Left forelimb (tissue), 1 donor: ENCODE results near the gene AQP12B.
A peak's percentile ranks its signal among the peaks of the same experiment; 100 is the strongest.

Experiments
- DNase-seq: peaks from one replicate; pipeline ENCODE4 v3.0.0-alpha.2; 2018; ENCODE audit warnings: low spot score

The AQP12B gene

DNA sequence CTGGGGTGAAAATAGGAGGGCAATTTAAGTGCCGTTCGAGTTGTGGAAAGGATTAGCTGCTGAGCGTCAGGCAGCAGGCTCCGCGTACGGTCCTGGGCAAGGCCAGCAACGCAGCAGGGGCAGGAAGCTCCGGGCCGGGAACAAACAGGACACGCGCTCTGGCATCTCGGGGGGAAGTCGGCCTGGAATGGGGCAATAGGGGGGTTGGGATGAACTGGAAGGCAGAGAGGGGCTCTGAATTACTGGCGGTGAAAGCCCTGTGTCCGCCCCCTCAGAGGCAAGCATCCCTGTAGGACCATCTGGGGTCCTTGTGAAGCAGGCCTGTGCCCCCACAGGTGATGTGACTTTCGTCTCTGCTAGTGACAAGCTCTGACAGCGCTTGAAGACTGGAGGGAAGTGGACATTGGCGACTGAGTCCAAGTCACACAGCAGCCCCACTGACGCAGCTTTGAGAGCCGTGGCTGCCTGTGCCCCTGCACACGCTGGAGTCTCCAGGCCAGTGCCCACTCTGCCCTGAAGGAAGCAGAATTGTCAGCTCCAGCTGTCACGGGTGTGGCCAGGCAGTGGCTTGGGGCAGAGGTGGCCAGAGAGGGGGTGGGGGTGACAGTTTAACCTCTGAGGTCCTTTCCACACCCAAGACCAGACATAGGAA is 35.1 kb downstream of the AQP12B start:
- DNase-seq, result no peak

DNA sequence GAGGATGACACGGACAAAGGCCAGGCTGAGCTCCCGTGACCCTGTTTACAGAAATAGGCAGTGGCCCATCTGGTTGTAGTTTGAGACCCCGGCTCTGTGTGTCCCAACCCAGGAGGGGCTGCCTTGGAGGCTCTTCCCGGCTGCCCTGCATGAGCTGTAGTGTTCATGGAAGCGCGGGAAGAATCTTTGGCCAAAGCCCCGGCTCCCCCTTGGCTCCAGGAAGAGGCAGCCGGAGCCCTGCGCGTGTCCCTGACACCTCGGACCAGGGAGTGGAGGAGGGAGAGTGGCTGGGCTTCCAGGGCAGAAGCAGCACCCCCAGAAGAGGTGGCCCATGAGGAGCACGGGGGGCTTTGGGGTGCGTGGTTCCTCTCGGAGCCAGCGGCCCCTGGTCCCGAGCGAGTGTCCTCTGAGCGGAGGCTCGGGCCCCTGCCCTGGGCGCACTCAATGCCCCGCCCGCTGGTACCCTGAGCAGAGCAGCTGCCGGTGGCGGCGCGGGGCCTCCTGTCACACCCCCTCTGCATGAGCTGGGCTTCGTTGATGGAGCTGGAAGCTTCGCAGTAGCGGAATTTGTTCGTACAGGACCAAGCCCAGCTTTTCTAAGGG is 35.7 kb downstream of the AQP12B start:
- DNase-seq, result no peak

DNA sequence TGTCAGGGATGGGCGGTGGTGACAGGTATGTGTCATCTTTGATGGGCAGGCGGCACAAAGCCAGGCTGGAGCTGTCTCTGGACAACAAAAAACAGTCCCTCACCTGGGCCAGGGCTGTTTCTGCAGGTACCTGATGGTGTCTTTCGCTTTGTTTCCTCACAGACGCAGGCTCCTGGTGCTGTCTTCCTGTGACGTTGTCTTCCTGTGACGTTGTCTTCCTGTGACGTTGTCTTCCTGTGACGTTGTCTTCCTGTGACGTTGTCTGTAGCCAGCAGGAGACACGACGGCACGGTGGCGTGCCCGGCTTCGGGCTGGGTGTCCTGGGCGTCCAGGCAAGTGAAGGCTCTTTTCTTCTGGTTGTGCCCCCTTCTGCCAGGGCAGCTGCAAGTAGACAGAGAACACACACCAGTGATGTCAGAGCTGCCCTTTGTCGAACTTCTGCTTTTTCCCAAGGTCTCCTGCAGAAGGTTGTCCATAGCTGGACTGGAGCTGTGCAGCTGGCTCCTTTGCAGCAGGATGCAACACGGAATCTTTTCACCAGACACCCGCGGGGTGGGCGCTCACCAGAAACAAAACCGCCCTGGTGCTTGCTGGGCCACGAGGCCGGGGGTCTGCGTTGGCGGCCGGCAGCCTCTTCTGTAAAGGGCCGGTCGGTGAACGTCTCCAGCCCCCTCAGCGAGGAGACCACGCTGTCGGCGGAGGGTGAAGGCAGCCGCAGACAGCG is 36.3 kb downstream of the AQP12B start:
- DNase-seq, result peak; percentile 67

DNA sequence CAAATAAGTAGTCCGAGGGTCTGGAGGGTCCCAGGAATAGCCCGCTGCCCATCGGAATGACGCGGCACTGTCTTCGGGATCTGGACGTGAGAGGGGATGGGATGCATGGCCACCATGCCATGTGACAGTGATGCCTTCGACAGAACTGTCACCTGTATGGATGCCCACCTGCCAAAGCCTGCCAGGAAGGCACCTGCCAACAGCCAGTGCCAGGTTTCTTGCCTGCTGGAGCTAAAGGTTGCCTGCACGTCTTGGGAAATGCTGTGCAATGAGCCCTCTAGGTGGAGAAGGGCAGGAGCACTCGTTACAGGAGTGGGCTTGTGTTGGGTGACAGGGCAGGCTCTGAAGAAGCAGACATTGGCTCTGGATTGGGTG is 36.9 kb downstream of the AQP12B start:
- peak; percentile 53 for DNase-seq

DNA sequence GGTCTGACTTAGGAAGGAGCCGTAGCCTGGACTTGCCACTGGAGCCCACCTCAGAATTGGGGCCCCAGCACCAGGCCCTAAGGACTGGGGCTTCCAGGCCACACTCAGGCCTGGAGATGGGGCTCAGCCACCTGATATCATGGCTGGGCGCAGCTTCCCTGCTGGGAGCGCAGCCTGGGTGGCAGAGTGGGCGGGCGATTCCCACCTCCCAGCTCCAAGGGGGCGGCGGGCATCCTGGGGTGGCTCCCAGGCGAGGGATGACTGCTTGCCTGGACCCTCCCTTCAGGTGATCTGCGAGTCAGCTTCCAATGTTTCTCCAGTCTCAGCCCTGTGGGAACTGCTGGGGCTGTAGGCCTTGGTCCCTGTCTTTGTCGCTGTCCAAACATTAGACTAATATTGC is 37.3 kb downstream of the AQP12B start:
- DNase-seq, result peak; percentile 44

DNA sequence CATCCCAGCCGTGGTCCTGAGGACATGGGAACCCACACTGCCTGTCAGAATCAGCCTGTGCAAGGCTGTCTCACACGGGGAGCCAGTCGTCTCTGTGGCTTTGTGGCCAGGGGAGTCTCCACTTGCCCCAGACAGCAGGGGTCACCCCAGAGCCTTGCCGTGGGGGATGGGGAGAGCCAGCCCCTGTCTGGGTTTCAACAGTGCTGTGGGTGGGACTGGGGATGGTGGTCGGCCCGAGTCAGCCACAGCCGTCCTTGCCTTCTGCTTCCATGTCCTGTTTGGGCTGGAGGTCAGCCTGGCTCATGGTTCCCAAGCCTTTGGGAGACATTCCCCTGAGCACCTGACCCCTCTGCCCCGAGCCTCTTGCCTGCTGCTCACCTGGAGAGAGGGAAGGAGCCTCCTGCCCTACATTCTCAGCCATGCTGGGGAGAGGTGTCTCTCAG is 37.8 kb downstream of the AQP12B start:
- peak; percentile 59 for DNase-seq

DNA sequence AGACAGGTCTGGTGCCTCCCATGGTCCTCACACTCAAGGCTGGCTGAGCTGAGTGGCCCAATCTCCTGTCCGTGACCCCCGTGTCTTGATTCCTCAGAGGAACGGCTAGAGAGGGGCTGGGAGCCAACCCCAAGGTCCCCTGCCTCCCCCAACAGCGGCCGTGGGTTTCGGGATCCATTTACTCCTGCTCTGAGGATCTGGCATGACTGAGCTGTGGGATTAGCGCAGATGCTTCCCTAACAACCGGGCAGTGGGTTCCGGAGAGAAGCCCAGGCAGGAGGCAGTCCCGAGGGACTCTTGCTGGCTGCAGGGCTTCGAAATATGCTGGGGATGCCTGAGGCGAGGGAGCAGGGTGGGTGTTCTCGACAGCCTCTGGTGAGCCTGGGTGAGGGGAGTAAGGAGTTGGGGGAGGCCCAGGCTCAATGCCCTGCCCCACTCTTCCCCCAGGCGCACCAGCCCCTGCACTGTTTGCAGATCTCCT is 38.5 kb downstream of the AQP12B start:
- peak; percentile 40 for DNase-seq

DNA sequence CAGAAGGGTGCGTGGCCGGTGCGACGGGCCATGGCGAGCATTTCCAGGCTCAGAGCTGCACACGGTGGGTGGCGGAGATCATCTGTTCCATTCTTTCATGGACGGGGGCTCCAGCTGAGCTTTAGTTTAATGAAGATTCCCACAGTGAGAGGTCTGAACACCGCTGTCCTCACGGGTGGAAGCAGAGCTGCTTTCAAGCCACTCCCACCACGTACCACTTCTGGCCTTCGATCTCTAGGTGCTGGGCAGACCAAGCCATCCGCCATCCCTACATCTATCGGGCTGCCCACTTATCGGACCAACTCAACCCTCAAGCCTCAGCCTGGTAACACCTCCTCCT is 38.9 kb downstream of the AQP12B start:
- no peak for DNase-seq

DNA sequence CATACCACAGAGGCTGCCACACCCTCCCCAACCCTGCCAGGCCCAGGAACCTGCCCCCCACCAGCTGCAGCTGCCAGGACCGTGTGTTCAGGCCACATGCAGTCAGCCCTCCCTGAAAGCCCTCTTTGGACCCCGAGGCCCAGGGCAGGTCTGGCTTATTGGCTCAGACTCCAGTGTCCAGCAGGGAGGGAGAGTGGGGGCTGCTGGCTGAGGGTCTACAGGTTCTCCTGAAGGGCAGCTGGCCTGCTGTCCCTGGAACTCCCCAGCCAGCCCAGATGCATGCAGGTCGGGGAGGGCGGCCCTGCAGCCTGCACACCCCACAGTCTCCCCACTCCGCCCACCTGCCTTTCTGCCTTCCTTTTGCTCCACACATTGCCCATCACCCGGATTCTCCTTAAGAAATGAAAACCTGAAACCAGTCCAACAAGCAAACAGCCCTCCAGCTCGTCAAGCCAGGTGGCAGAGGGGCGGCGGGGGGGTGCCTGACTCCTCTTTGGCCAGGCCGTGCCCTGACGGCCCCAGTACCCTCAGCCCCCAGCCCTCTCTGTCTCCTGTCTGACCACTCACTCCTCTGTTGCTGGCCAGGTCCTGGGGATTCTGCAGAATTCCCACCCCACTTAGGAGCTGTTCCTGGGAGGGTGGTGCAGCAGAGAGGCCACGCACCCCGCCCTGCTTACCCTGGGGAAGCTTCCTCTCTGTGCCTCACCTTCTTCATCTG is 39.4 kb downstream of the AQP12B start:
- DNase-seq, result no peak

DNA sequence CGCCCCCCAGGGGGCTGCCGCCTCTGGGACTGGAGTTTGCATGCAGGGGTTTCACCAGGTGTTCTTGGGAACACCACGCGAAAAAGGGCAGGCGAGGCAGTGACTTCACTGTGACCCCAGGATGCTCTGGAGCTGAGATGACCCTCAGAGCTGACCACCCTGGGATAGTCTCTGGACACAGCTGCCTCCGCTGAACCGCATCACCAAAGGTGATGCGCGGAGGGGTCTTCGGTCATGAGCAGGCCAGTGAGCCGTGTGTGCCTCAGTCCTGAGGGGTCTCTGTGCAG is 39.9 kb downstream of the AQP12B start:
- no peak for DNase-seq

DNA sequence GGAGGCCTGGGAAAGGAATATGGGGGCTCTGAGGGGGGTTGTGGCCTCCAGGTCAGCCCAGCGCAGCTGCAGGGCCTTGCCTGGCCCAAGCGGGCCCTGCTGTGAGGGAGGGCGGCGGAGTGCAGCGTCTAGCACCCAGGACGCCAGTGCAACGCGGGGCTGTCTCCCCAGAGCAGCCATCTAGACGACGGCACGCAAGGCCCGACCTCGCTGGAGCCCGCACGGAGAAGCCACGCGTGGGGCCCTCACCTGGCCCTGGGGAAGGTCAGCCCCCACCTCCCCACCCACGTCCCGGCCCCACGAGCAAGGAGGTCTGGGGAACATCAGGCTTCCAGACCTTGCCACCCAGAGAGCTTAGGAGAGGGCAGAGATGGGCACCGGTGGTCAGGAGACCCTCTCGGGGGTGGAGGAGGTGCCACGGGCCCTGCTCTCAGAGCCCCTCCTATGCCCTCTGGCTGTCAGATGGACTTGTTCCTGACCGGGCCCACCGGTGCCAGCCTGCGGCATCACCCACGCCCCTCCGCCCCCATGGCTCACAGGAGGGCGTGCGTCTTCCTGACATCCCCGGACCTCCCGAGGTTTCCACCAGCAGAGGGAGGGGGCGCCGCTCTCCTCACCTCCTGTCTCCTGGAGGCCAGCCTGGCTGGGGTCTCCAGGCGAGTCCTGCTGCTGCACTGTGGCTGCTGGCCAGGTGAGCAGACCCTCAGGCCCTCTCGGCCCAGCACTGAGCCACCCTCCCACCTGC is 40.5 kb downstream of the AQP12B start:
- DNase-seq, result no peak

DNA sequence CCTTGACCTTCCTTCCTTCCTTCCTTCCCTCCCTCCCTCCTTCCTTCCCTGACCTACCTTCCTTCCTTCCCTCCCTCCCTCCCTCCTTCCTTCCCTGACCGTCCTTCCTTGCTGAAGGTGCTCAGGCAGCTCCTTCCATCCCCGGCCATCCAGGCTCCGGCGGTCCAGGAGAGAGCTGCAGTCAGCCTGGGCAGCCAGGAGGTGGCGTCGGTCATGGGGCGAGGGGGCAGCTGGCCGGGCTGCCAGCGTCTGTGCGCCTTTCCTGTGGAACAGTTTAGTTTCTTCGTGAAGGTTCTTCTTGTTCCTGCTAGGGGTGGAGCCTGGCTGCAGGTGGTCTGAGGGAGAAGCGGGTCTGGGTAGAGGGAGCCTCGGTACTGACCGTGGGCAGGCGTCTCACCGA is 41.7 kb downstream of the AQP12B start:
- no peak for DNase-seq

DNA sequence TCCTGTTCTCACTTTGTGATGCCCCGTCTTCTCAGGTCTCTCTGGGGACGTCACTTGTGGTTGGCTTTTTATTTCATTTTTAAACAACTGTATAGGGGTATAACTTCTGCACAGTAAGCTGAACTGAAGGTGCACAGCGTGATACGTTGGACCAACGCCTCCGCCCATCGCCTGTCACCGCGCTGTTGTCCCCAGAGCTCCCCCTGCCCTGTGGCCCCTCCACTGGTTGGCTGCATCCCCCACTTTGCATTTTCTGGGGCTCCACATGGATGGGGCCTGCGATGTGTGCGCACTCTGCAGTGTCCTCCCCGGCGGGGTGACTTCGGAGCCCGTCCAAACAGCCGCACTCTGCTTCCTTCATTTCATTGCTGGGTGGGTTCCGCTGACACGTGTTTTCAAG is 43.1 kb downstream of the AQP12B start:
- DNase-seq, result no peak

DNA sequence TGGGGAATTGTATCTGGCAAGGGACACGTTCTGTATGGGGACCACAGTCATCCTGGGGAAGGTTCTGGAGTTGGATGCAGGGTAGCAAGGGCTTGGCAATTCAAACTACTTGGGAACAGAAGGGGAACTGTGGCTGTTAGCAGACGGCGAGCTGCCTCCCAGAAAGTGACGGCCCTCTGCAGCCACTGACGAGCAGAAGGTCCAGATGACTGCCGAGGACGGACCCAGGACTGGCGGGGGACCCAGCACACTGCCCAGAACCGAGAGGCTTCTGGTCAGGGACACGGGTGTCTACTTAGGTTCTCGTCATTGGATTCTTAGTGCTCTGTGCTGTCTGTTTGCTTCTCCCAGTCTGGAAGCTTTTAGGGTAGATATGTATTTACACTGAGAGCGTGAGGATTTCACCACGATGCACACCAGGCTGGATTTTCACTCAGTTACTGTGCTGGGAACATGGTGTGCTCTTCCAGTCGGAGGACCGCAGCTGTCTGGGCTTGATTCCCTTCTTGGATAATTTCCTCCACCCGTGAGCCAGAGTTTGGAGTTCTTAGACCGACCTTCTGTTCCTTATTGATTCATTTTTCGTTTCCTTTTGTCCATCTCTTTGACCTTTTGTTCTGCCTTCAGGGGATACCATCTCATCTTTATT is 44.0 kb downstream of the AQP12B start:
- peak; percentile 66 for DNase-seq

DNA sequence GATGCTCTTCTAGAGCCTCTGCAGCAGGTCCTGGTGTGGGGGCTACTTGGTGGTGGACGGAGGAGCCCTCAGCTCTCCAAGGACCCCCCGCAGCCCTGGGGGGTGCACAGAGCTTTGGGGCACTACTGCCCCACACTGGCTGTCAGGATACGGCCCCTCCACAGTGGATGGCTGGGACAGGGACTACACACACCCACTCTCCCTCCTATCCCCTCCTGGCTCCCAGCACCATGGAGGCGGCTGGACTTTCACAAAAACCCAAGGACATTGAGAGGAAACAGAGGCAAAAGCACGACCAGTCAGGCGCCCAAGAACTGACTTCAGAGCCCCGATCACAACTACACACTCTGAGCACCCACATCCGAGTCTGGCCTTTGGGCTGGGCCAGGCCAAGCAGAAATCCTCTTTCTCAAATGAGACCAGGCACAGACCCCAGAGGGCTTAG is 44.8 kb downstream of the AQP12B start:
- peak; percentile 61 for DNase-seq

DNA sequence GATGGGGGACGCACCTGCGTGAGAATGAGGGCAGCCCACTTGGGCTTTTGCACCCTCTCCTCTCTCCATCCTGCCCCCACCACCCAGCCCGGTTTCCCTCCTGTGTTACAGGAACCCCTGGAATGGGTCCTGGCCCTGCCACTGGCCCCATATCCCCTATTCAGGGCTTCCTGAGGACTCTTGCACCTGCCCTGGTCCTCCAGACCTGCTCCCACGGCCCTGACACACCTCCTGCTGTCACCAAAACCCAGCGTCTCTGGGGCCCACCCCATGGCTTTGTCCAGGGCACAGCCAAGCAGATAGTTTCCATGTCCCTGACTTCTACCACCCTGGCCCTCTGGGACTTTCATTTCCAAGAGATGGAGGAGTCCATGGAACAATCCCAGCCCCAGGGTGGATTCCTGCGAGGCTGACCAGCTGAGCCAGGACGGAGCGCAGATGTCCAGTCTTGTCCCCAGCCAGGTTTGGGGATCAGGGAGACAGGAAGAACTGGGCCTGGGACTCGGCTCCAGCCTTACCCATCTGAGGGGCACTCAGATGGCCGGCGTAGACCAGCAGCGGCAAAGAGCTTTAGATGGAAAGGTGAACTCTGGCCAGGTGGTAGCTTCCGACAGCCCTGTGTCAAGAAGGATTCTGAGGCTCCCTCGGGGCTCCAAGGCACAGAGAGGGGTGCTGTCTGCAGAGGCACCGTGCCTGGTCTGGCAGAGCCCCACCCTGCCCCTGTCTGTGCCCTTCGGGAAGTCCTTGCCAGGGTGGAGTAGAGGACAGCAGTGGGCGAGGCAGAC is 45.4 kb downstream of the AQP12B start:
- DNase-seq, result peak; percentile 51

DNA sequence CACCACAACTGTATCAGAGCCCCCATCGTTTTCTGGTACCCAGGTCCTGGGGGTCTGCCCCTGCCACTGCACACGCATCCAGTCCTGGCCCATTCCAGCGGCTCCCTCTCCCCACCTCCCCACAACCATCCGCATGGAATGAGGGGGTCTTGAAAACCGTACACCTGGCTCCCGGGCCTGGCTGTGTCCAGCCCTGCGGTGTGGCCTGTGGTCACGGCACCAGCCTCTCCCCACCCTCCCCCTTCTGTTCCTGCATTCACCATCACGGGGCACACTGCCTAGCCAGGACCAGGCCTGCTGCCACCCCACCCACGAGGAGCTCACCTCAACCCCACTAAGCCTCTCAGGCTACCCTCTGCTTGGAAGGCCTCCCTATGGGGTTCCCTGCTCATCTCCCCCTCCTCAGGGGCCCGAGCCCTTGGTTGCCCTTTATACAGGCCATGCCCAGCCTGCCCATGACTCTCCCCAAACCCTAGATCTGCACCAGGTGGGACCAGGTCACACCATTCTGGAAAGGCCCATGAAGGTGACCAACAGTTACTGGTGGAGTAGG is 46.0 kb downstream of the AQP12B start:
- peak; percentile 60 for DNase-seq

DNA sequence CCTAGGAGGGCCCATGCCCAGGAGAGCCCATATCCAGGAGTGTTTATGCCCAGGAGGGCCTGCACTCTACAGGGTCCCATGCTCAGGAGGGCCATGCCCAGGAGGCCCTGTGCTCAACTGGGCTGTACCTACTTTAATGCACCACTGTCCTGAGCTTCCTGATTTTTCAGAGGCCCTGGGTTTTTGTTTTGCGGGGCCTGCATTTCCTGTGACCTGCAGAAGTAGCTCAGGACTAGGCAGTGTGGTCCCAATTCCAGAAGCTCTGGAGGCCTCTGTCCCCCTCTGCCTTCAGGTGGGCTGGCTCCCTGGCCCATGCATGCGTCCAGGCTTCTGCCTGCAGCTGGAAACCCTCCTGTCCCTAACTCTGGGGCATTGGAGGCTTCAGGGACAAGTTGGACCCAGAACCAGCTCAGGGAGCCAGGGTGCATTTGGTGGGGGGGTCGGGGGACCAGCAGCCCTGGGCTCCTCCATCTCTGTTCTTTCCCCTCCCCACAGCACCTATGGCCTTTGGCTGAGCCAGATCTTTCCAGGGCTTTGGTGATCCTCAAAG is 46.6 kb downstream of the AQP12B start:
- peak; percentile 36 for DNase-seq

DNA sequence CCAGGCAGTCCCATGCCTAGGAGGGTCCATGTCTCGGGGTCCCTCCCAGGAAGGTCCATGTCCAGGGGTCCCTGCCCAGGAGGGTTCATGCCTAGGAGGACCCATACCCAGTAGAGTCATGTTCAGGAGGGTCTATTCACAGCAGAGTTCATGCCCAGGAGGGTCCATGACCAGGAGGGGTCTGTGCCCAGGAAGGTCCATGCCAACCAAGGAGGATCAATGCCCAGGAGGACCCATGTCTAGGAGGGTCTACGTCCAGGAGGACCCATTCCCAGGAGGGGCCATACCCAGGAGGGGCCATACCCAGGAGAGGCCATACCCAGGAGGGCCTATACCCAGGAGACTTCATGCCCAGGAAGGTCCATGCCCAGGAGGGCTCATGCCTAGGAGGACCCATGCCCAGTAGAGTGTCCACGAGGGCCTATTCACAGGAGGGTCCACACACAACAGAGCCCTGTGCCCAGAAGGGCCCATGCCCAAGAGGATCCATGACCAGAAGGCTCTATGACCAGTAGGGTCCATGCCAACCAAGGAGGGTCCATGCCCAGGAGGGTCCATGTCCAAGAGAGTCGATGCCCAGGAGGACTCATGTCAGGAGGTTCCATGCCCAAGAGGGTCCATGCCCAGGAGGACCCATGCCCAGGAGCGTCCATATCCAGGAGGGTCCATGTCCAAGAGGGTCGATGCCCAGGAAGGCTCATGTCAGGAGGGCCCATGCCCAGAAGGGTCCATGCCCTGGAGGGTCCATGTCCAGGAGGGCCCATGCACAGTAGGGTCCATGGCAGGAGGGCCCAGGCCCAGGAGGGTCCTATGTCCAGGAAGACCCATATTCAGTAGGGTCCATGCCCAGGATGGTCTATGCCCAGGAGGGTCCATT is 47.3 kb downstream of the AQP12B start:
- DNase-seq, result peak; percentile 62
